Neural progenitor cell (in vitro differentiated cells): Measurements from ENCODE around the gene CBLN2.

Experiments
- CTCF ChIP-seq: fragments of 200-600 bp; sonication (generic); IDR thresholded peaks from 2 replicates; pipeline ENCODE4 v1.5.1; 2017; ENCODE audit warnings: antibody characterized with exemption, mild to moderate bottlenecking
- EZH2 ChIP-seq: fragments of 200-600 bp; sonication (generic); IDR thresholded peaks from 2 replicates; pipeline ENCODE4 v1.6.1; 2017; ENCODE audit warnings: antibody characterized with exemption, mild to moderate bottlenecking, moderate library complexity

DNA sequence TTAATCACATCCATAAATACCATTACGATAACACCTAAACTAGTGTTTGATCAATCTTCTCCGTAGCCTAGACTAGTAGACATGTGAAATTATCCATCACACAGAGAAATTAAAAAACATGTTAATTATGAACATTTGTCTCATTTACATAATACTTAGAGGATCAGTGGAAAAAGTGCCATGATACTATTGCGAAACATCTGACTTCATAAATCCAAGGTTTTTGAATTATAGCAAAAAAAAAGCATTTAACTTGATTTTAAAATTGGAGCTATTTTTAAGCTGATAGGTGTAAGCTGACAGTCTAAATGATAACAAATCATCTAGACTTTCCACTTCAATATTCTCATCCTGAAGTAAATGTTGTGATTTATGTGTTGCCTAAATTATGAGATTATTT lies 51.6 kb downstream of the CBLN2 start:
- TF ChIP-seq EZH2 (no peak), CTCF (no peak)
